Nephron (organoid): ENCODE measurements around the gene RIPOR1.
A peak's percentile ranks its signal among the peaks of the same experiment; 100 is the strongest.
"Not testable (repeated sequence)": the region's sequence is repeated elsewhere in the genome, so short reads cannot be mapped to it uniquely, and the experiment has no call there.

Experiments used
- H3K27ac Mint-ChIP-seq, 3 experiments: 2 replicates each; pipeline ENCODE4 v1.8.0; 2020; ENCODE audit warnings: mixed read lengths in 3 of 3, mild to moderate bottlenecking in 2 of 3, moderate library complexity in 1 of 3
- H3K27me3 Mint-ChIP-seq: 2 replicates; pipeline ENCODE4 v1.8.0; 2021; ENCODE audit warnings: low read depth, mild to moderate bottlenecking, moderate library complexity, mixed read lengths
- H3K36me3 Mint-ChIP-seq: 2 replicates; pipeline ENCODE4 v1.8.0; 2020; ENCODE audit warnings: low read depth, mixed read lengths
- H3K4me1 Mint-ChIP-seq: 2 replicates; pipeline ENCODE4 v1.8.0; 2020; ENCODE audit warnings: mixed read lengths
- H3K4me3 Mint-ChIP-seq, 3 experiments: 2 replicates each; pipeline ENCODE4 v1.8.0; 2020; ENCODE audit warnings: mild to moderate bottlenecking in 3 of 3, mixed read lengths in 3 of 3, moderate library complexity in 2 of 3
- H3K9me3 Mint-ChIP-seq: 2 replicates; pipeline ENCODE4 v1.8.0; 2020; ENCODE audit warnings: mixed read lengths
- TF ChIP-seq, protein P1 (sequence below), 3 experiments: fragments of 200-600 bp; sonication (generic); IDR thresholded peaks; one replicate each; pipeline ENCODE4 v1.5.0; 2021; ENCODE audit warnings: antibody characterized with exemption in 3 of 3; ENCODE audit not compliant: unreplicated experiment in 3 of 3

The RIPOR1 gene

DNA sequence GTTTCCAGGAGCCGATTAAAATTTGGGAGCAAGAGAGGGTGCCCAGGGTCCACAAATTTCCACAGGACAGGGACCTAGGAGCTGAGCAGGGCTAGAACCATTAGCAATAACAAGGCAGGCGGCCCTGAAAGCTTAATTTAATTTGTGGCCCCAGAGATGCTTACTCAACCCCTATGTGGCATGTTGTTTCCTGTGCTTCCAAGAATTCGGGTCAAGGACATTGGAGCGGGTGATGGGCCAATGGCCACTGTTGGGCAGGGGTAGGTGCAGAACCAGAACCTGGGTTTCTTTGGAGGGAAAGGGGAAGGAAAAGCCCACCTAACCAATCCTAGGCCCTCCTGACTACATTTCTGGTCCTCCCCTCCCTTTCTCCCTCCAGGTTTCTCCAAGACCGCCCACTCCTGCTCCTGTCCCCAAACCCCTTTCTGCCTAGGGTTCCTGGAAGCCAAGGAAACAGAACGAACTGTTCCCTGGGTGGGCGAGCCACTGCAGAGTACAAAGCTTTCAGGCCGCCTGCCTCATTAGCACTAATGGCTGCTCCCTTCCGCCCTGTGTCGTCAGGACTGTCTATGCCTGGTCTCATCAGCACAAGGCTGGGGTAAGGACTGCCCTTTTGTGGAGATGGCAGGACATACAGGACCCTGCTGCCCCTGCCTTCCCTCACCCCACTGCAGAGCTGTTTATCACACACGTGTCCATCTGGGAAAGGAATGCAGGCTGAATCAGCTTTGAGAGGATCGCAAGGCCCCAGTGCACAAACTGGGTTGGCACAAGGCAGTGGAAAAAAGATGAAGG, 44.7 kb upstream of the RIPOR1 start:
- Mint-ChIP-seq H3K4me3 (peak overlapping the region in 1 of 3 experiments; percentile 56), H3K27me3 (peaks cover 3% of the 10 kb centered on the region), H3K27ac (peak overlapping the region in 2 of 3 experiments; percentile 52 to 77), H3K36me3 (no peaks in the 10 kb centered on the region), H3K9me3 (no peaks in the 10 kb centered on the region), H3K4me1 (peaks cover 21% of the 10 kb centered on the region)
- TF ChIP-seq, protein P1, sequence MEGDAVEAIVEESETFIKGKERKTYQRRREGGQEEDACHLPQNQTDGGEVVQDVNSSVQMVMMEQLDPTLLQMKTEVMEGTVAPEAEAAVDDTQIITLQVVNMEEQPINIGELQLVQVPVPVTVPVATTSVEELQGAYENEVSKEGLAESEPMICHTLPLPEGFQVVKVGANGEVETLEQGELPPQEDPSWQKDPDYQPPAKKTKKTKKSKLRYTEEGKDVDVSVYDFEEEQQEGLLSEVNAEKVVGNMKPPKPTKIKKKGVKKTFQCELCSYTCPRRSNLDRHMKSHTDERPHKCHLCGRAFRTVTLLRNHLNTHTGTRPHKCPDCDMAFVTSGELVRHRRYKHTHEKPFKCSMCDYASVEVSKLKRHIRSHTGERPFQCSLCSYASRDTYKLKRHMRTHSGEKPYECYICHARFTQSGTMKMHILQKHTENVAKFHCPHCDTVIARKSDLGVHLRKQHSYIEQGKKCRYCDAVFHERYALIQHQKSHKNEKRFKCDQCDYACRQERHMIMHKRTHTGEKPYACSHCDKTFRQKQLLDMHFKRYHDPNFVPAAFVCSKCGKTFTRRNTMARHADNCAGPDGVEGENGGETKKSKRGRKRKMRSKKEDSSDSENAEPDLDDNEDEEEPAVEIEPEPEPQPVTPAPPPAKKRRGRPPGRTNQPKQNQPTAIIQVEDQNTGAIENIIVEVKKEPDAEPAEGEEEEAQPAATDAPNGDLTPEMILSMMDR (IDR thresholded peaks at IDR 0.05; ENCODE audit: unreplicated experiment in 3 of 3): no peak

DNA sequence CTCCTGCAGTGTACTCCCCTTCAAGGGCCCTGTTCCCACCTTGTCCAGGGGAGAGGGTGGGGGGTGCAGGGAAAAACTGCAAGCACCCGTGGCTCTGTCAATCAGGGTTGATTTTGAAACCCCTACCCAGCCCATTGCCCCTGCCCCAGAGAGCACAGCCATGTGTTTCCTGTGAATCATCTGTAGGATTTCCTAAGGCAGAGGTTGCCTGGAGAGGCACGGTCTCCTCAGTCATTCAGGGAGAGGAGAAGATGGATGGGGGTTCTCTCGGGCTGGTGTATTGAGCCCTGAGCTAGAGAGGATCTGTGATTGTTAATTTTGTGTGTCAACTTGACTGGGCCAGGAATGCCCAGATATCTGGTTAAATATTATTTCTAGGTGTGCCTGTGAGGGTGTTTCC, 41.8 kb upstream of the RIPOR1 start:
- no peak overlapping the region for H3K4me3 Mint-ChIP-seq
- TF ChIP-seq, protein P1 (IDR thresholded peaks at IDR 0.05; ENCODE audit: unreplicated experiment in 3 of 3): no peak
- H3K36me3 Mint-ChIP-seq: no peaks in the 10 kb centered on the region
- no peaks in the 10 kb centered on the region for H3K27me3 Mint-ChIP-seq
- H3K4me1 Mint-ChIP-seq: peaks cover 10% of the 10 kb centered on the region
- no peak overlapping the region for H3K27ac Mint-ChIP-seq
- no peaks in the 10 kb centered on the region for H3K9me3 Mint-ChIP-seq

DNA sequence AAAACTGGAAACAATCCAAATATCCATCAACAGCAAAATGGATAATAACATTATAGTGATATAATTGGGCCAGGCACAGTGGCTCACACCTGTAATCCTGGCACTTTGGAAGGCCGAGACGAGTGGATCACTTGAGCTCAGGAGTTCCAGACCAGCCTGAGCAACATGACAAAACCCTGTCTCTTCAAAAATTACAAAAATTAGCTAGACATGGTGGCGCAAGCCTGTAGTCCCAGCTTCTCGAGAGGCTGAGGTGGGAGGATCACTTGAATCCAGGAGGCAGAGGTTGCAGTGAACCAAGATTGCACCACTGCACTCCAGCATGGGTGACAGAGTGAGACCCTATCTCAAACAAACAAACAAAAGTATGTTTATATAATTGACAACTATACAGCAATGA, 41.1 kb upstream of the RIPOR1 start:
- H3K4me1 Mint-ChIP-seq, H3K27me3 Mint-ChIP-seq, H3K27ac Mint-ChIP-seq, H3K9me3 Mint-ChIP-seq, H3K36me3 Mint-ChIP-seq, H3K4me3 Mint-ChIP-seq: not testable (repeated sequence)

DNA sequence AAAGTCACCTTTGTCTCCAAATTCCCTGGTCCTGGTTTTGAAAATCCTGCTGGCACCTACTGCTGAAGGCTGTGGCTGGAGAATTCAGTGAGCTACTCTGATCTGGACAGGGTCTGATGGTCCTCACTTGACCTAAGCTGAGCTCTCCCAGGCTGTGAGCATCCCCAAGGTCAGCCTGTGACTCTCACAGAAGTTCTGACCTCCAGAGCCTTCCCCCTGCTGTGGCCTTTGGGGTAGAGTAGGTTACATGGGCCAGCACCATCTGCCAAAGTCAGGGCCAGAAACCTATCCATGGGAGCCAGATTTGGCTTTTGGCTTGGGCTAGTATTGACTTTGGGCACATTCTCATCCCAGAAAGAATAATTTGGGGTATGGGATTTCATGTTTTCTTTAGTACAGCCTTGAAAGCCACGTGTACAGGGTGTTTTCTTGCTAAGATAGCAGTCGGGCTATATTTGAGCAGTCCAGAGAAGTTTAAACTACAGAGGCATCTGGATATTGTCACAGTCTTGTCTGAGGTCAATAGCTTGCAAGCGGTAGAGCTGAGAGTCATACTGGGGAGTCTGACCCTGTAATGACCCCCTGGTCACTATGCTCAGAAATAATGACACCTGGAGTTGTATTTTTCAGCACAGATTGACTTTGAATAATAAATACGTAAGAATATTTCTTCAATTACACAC, 39.1 kb upstream of the RIPOR1 start:
- no peaks in the 10 kb centered on the region for H3K4me1 Mint-ChIP-seq
- TF ChIP-seq, protein P1 (IDR thresholded peaks at IDR 0.05; ENCODE audit: unreplicated experiment in 3 of 3): no peak
- no peaks in the 10 kb centered on the region for H3K36me3 Mint-ChIP-seq
- no peak overlapping the region for H3K27ac Mint-ChIP-seq
- no peaks in the 10 kb centered on the region for H3K27me3 Mint-ChIP-seq
- no peaks in the 10 kb centered on the region for H3K9me3 Mint-ChIP-seq
- no peak overlapping the region for H3K4me3 Mint-ChIP-seq

DNA sequence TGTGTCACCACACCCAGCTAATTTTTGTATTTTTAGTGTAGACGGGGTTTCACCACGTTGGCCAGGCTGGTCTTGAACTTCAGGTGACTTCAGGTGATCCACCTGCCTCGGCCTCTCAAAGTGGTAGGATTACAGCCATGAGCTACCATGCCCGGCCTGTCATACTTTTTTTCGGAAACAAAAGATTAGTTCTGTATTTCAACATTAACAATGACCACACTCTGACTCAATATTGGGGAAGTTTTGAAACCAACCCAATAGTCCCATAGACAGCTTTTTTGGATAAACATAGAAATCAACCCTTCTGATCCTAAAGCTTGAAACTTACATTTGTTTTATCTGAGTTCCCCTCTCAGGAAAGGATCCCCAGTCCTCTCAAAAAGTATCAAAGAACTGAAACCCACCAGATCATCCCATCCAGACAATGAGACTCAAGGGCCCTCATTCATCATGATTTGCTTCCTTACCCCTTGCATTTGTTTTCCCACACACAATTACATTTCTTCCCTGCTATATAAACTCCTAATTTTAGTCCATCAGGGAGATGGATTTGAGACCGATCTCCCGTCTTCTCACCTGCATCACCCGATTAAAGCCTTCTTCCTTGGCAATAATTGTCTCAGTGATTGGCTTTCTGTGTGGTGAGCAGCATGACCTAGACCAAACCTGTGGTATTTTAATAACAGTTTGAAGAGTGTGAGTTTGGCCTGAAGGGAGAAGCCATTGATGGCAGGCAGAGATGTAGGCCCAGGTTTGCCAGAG, 38.1 kb upstream of the RIPOR1 start:
- Mint-ChIP-seq H3K36me3 (no peaks in the 10 kb centered on the region), H3K4me1 (no peaks in the 10 kb centered on the region), H3K27ac (no peak overlapping the region), H3K9me3 (no peaks in the 10 kb centered on the region), H3K4me3 (no peak overlapping the region), H3K27me3 (no peaks in the 10 kb centered on the region)
- TF ChIP-seq, protein P1 (IDR thresholded peaks at IDR 0.05; ENCODE audit: unreplicated experiment in 3 of 3): no peak

DNA sequence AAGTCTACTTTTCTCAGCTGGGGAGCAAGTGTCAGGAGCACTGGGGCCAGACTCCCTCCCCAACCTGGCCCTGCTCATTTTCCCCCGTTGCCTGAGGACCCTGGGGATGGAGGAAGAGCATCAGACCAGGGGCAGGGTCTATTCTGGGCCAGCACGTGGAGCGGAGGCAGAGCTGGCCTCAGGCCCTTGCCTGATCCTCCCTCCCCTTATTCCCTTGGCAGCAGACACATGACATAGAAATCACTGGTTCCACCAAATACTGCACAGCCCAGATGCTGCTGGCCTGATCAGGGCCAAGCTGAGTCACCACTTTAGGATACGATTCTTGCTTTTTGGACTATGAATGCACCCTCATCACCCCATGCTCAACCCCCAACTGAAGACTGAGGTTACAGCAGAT, 29.5 kb upstream of the RIPOR1 start:
- H3K9me3 Mint-ChIP-seq: no peaks in the 10 kb centered on the region
- peak overlapping the region in 1 of 3 experiments; percentile 30 for H3K27ac Mint-ChIP-seq
- H3K36me3 Mint-ChIP-seq: no peaks in the 10 kb centered on the region
- H3K4me1 Mint-ChIP-seq: peaks cover 6% of the 10 kb centered on the region
- no peaks in the 10 kb centered on the region for H3K27me3 Mint-ChIP-seq
- TF ChIP-seq, protein P1 (IDR thresholded peaks at IDR 0.05; ENCODE audit: unreplicated experiment in 3 of 3): no peak
- no peak overlapping the region for H3K4me3 Mint-ChIP-seq
